ENCODE measurements around the gene ITGBL1. TPM values are rescaled to one million over a fixed set of nuclear protein-coding genes. Genes with fewer than 3 reads are reported as not detected.

Gene ITGBL1
- total RNA-seq, 2 experiments from 2014 or later: not detected

DNA sequence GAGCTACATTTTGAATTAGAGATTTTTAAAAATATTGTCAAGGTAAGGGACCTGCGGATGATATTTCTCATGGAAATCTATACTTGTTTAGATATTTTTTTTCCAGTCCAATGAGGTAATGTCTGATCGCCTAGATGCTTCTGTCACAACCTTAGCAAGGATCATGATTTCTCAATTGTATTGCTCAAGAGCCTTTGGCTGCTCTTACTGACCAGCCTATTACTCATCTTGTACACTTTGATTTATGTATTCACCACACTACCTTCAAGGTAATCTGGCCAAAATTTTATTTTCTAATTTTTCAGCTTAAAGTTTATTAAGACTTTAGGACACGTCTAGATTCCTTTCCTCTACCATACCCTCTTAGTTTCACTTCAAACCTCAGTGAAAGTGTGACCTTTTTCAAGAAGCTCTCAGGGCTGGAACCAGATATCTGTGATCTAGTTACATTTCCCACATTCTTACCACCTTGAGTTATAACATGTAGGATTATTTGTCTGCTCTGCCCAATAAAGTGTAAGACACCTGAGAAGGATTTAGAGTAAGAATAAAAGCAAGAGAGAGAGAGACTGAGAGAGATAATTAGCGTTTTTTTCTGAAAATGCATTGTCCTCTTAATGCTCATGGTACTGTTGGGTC lies 197.1 kb downstream of the ITGBL1 start:
- H3K36me3 Mint-ChIP-seq (ENCODE audit: low read depth): no peaks in the 10 kb centered on the region
- TF ChIP-seq, protein P1, sequence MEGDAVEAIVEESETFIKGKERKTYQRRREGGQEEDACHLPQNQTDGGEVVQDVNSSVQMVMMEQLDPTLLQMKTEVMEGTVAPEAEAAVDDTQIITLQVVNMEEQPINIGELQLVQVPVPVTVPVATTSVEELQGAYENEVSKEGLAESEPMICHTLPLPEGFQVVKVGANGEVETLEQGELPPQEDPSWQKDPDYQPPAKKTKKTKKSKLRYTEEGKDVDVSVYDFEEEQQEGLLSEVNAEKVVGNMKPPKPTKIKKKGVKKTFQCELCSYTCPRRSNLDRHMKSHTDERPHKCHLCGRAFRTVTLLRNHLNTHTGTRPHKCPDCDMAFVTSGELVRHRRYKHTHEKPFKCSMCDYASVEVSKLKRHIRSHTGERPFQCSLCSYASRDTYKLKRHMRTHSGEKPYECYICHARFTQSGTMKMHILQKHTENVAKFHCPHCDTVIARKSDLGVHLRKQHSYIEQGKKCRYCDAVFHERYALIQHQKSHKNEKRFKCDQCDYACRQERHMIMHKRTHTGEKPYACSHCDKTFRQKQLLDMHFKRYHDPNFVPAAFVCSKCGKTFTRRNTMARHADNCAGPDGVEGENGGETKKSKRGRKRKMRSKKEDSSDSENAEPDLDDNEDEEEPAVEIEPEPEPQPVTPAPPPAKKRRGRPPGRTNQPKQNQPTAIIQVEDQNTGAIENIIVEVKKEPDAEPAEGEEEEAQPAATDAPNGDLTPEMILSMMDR (IDR thresholded peaks at IDR 0.05): no peak
- no peaks in the 10 kb centered on the region for H3K9me3 ChIP-seq (ENCODE audit: control insufficient read depth in 1 of 2, insufficient read depth in 1 of 2, low read length in 2 of 2)
- no peak overlapping the region for H3K27ac ChIP-seq (ENCODE audit: low read depth in 1 of 2, low read length in 2 of 2)
- ChIA-PET CTCF (no interaction called here), POLR2A (no interaction called here)
- no peaks in the 10 kb centered on the region for H3K36me3 ChIP-seq (ENCODE audit: insufficient read depth, low read length)
- ATAC-seq (ENCODE audit: poor library complexity) (no peak), DNase-seq (no peak)
- H3K4me3 ChIP-seq (ENCODE audit: low read length): no peak overlapping the region
- H3K27ac Mint-ChIP-seq: no peak overlapping the region
- intact Hi-C loops (cut with DNase I, micrococcal nuclease): no loop called here
- H3K27me3 Mint-ChIP-seq: peaks cover 19% of the 10 kb centered on the region
- H3K4me3 Mint-ChIP-seq: no peak overlapping the region
- no peaks in the 10 kb centered on the region for H3K4me1 ChIP-seq (ENCODE audit: insufficient read depth, low read length)
- H3K4me1 Mint-ChIP-seq (ENCODE audit: low read depth): no peaks in the 10 kb centered on the region
- H3K9me3 Mint-ChIP-seq: peaks cover 2% of the 10 kb centered on the region
- no peaks in the 10 kb centered on the region for H3K27me3 ChIP-seq (ENCODE audit: control insufficient read depth in 1 of 2, insufficient read depth in 2 of 2, low read length in 2 of 2)

DNA sequence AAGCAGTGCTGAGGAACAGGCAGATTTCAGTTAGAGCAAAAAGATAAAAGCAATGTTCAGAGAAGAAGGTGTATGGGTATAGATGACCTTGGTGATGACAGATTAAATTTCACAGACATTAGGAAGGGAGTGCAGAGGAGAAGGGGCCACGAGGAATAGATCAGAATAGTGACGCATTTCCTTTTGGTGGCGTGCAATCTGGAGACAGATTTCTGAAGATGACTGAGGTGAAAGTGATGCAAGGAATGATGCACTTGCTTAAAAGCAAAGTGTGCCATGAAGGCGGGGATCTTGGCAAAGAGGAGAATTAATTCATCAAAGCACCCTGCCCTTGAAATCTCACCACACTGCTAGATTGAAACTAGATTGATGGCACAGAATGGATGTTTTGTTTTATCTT lies 202.4 kb downstream of the ITGBL1 start:
- Histone ChIP-seq H3K9me3 (ENCODE audit: control insufficient read depth in 1 of 2, insufficient read depth in 1 of 2, low read length in 2 of 2) (no peaks in the 10 kb centered on the region), H3K27ac (ENCODE audit: low read depth in 1 of 2, low read length in 2 of 2) (no peak overlapping the region), H3K27me3 (ENCODE audit: control insufficient read depth in 1 of 2, insufficient read depth in 2 of 2, low read length in 2 of 2) (no peaks in the 10 kb centered on the region), H3K36me3 (ENCODE audit: insufficient read depth, low read length) (no peaks in the 10 kb centered on the region), H3K4me1 (ENCODE audit: insufficient read depth, low read length) (no peaks in the 10 kb centered on the region), H3K4me3 (ENCODE audit: low read length) (no peak overlapping the region)
- Mint-ChIP-seq H3K36me3 (ENCODE audit: low read depth) (no peaks in the 10 kb centered on the region), H3K27ac (no peak overlapping the region), H3K4me3 (no peak overlapping the region), H3K27me3 (peaks cover 4% of the 10 kb centered on the region), H3K4me1 (ENCODE audit: low read depth) (no peaks in the 10 kb centered on the region), H3K9me3 (peaks cover 3% of the 10 kb centered on the region)
- ChIA-PET POLR2A (no interaction called here), CTCF (no interaction called here)
- intact Hi-C loops (cut with DNase I, micrococcal nuclease): no loop called here
- no peak for ATAC-seq (ENCODE audit: poor library complexity)
- DNase-seq: no peak
- TF ChIP-seq, protein P1 (IDR thresholded peaks at IDR 0.05): no peak

DNA sequence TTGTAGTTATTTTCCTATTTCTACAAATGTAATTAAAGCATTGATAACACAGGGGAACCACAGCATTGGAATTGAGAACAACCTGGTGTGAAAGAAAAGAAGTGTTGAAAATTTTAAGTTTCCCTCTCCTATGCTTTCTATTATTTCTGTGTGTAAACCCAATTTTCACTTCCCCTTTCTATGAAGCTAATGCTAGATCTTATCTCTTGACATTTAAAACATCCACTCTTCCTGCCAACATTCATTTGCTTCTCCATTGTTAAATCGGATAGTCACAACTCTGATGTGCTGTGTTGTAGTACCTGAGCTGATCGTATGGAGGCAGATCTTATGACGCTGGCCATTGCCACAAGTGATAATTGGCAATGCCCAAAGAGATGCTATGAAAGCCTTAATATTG lies 203.0 kb downstream of the ITGBL1 start:
- H3K27me3 ChIP-seq (ENCODE audit: control insufficient read depth in 1 of 2, insufficient read depth in 2 of 2, low read length in 2 of 2): no peaks in the 10 kb centered on the region
- CTCF ChIA-PET: no interaction called here
- peaks cover 3% of the 10 kb centered on the region for H3K9me3 Mint-ChIP-seq
- no peaks in the 10 kb centered on the region for H3K4me1 ChIP-seq (ENCODE audit: insufficient read depth, low read length)
- no peak overlapping the region for H3K4me3 ChIP-seq (ENCODE audit: low read length)
- intact Hi-C loops (cut with DNase I, micrococcal nuclease): no loop called here
- TF ChIP-seq, protein P1 (IDR thresholded peaks at IDR 0.05): no peak
- no peaks in the 10 kb centered on the region for H3K4me1 Mint-ChIP-seq (ENCODE audit: low read depth)
- H3K27ac ChIP-seq (ENCODE audit: low read depth in 1 of 2, low read length in 2 of 2): no peak overlapping the region
- DNase-seq (no peak), ATAC-seq (ENCODE audit: poor library complexity) (no peak)
- H3K9me3 ChIP-seq (ENCODE audit: control insufficient read depth in 1 of 2, insufficient read depth in 1 of 2, low read length in 2 of 2): no peaks in the 10 kb centered on the region
- H3K36me3 ChIP-seq (ENCODE audit: insufficient read depth, low read length): no peaks in the 10 kb centered on the region
- no peak overlapping the region for H3K4me3 Mint-ChIP-seq
- no peaks in the 10 kb centered on the region for H3K36me3 Mint-ChIP-seq (ENCODE audit: low read depth)
- POLR2A ChIA-PET: no interaction called here
- H3K27ac Mint-ChIP-seq: no peak overlapping the region
- peaks cover 4% of the 10 kb centered on the region for H3K27me3 Mint-ChIP-seq
